ENCODE measurements around the gene MYO1G.

The MYO1G gene

GRCh38 chr7:44980393-44981034, 1.7 kb upstream of the MYO1G start:
- DNase-seq (ENCODE audit: low spot score): no peak

DNA sequence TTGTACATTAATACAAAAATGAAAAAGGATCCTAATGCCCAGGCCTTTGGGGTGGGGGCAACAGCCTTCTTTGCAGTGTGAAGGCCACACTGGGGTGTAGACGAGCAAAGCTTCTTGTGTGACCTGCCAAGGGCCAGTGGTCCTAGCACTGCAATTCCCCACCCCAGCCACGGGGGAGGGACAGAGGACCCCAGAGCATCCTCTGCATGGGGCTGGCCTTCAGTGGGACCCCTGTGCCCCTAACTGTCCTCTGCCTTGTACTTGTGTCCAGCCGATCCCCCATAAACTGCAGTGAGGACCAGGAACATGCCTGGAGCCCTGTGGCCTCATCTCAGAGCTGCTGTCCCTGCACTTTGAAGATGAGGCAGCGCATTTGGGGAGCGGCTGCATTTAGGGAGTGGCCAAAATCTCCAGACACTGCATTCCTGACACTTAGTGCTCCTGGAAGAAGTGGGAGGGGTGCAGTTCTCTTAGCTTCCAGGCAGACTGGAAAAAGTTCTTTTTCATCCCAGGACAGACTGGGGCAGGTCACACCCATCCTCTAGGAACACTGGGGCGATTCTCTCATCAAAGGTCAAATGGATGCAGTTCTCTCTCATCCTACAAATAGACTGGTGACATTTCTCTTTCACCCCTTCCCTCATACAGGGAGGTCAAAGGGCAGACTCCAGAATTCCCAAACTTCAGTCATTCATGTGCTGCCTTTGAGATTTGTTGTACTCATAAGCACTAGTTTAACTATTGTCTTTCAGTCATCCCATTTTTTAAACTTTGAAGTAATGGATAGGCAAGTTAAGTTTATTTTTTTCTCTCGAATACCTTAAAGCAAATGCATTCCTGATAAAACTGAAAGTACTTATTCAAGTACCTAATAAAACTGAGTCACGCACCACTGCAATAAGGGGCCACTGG, 922 bp upstream of the MYO1G start:
- DNase-seq (ENCODE audit: low spot score): no peak

DNA sequence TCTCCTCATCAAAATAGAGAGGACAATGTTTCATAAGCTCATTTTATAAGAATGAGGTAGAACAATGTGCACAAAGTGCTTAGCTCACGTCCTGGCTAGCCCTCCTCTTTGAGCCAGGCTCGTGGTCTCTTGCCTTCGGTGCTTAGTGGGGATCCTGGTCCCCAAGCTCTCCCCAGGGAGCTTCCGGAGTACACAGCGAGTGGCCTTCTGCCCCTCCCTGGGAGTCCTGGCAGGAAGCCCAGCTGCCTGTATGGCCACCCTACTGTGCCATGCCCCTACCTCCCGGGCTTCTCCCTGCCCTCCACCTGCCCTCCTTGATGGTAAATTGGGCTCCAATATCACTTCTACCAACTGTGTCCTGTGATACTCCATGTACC, 868 bp downstream of the MYO1G start:
- DNase-seq (ENCODE audit: low spot score): no peak

DNA sequence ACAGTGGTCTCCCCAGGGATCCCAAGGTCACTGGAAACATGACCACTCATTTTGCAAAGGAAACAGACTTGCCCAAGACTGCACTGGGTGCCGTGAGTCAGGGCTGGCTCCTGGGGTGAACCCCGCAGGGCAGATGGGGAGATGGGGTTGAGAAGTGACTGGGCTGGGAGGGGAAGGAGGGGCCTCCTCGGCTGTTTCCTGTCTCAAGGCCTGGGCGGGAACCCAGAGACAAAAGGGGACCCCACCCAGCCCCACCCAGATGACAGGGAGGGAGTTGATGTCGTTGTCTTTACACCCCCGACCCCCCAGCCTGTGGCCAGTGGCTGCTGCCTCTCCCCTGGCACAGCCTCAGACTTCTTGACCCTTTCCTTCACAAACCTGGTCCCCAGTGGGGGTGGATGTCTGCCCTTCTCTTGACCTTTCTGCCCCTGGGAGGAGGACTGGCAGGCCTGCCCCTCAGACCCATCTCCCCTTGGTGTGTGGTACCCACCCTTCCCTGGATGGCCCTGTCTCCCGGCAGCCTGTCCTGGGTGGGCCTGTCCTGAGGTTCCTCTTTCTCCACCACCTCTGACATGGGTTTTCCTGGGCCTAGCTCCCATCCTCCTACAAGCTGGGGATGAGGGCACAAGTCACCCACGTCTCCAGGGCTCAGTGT, 1.4 kb downstream of the MYO1G start:
- no peak for DNase-seq (ENCODE audit: low spot score)

- DNase-seq (ENCODE audit: low spot score): no peak
These were observed 2.0 kb downstream of the MYO1G start for GRCh38 chr7:44976746-44977196.

DNA sequence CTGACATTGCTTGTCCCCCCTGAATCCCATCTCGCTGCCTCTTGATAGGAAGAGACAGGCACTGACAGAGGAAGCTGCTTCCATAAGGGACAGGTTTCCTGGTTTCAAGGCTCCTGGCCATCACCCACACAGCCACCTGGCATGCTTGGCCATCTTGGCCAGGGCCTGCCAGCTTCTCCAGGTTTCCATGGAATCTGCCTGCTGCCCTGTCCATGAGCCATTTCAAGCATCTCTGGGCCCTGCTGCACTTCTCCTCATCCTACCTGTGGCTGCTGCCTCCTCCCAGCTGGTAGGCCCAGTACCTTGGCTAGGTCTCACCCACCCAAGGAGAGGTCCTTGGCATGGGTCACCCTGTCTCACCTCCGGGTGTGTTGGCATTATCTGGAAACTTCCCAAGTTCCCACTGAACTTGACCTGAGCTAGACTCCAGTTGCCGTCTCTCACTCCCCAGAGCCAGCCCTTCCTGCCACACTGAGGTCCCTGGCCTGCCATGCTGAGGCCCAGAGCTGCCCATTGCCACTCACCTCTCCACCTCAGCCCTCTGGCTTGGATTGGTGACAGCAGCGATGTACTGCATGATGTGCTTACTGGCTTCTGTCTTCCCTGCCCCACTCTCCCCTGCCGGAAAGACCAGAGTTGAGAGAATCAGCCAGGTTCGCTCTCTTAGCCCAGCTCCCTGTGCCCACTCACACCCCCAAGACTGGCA, 2.6 kb downstream of the MYO1G start:
- DNase-seq (ENCODE audit: low spot score): peak; percentile 87

DNA sequence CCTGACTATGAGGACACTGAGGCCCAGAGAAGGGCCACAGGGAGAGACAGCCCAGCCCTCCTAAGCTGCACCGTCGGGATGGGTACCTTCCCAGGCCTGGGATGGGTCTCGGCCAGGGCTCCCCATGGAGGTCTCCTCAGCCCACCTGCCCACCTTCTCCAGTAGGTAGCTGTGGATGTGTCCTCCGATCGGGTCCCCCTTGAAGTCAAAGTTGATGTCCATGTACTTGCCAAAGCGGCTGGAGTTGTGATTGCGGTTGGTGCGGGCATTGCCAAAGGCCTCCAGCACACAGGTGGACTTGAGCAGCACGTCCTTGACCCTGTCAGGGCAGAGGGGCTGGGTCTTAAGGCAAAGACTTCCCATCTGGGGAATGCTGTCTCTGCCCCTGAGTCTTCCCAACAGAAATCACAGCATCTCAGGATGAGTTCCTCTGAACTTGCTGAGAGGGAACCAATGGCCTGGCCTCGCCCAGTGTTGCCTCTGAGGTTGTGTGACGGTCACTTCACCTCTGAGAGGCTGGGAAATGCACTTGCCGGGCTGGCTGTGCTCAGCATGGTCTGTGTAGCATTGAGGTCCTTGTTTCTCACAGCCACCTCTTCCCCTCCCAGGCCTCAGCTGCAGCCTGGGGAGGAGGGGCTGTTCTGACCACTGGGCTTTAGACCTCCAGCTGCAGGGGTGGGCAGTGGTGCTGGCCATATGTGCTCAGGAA, 3.3 kb downstream of the MYO1G start:
- no peak for DNase-seq (ENCODE audit: low spot score)

GRCh38 chr7:44974549-44974948, 4.3 kb downstream of the MYO1G start:
- DNase-seq (ENCODE audit: low spot score): no peak

GRCh38 chr7:44973610-44974401, 5.0 kb downstream of the MYO1G start:
- peak; percentile 35 for DNase-seq (ENCODE audit: low spot score)

GRCh38 chr7:44972562-44972961, 6.3 kb downstream of the MYO1G start:
- DNase-seq (ENCODE audit: low spot score): no peak

DNA sequence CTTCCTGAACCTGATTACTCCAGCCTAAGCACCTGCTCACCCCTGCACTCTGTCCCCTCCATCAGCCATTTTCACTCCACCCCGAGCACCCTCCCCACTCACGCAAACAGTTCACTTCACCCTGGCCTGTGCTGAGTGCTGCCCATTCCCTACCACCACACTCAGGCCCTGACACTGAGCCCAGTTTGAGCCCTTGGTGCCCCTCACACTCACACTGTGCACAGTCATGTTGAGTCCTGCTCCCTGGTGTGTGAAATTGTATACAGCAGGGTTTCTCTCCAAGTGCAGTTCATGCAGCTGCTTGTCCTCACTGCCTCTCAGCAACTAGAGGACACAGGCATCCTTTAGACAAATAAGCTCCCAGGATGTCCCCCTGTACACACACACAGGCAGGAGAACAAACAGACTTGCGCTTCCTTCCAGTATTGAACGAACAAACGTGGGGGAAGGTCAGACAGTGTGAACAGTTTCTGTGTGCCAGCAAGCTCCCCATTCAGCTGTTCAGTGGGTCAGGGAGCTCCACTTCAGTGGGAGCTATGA, 6.8 kb downstream of the MYO1G start:
- DNase-seq (ENCODE audit: low spot score): no peak

- no peak for DNase-seq (ENCODE audit: low spot score)
These were observed 7.5 kb downstream of the MYO1G start for GRCh38 chr7:44971188-44971901.

DNA sequence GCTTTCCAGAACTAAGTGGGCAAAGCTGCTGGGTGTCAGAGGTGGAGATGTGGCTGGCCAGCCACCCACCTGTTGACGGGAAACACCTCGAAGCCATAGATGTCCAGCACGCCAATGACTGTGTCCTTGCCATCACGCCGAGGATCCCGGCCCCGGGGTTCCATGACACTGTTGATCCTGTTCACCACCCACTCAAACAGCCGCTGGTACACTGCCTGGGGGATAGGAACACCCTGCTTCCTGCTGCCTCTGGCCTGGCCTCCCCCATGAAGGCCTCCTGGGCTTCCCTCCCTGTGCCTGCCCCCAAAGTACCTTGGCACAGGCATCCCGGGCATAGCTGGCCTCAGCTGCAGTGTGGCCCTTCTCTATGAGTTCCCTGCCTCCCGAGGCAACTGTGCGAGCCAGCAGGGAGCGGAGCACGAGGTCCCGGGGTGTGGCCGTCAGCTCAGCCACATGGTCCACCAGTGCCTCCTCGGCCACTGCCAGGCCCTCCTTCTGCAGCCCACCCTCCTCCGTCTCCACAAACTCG, 8.2 kb downstream of the MYO1G start:
- no peak for DNase-seq (ENCODE audit: low spot score)

- no peak for DNase-seq (ENCODE audit: low spot score)
These were observed 8.9 kb downstream of the MYO1G start for GRCh38 chr7:44969701-44970522.

GRCh38 chr7:44969049-44969700, 9.6 kb downstream of the MYO1G start:
- no peak for DNase-seq (ENCODE audit: low spot score)

DNA sequence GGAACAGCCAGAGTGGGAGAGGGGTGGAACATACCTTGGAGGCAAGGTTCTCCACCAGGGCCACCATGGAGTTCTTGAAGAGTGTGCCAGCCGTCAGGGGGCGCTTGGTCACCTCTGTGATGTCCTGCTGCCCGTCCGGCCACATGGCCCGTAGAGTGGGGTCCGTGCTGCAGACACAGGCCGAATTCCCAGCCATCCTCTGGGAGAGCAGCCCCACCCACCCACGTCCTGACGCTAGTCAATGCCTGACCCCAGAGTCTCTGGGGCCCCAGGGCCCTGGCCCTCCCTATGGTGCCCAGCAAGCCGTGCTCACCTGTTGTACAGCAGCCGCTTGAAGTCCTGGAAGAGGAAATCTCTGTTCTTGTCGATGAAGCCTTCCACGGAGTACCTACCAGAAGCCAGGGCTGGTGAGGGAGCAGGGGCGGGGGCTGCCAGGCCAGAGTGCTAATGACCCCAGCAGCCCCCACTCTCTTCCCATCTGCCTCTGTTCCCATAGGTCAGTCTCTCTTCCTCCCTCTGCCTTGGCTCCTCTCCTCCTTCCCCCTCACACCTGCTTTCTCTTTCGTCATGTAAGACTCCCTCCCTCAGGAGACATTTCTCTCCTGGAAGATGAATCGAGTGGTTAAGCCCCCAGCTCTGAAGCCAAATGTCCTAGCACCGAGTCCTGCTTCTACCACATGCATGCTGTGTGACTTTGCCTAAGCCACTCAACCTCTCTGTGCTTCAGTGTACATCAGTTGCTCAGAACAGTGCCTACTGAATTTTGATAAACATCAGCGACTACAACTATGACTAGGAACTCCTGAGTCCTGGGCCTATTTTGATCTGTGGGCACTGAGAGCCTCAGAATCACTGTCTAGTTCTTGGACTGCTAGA, 11.0 kb downstream of the MYO1G start:
- DNase-seq (ENCODE audit: low spot score): peak; percentile 31
